Upper lobe of left lung (tissue), 4 donors: ENCODE data around the gene ERP27.

Source experiments
- EP300 ChIP-seq, 4 donors: sonication (generic); formaldehyde crosslinking; IDR thresholded peaks; one replicate each; pipeline ENCODE4 v1.5.1; 2017; ENCODE audit warnings: antibody characterized with exemption in 4 of 4, control low read depth in 2 of 4
- POLR2A ChIP-seq, 4 donors: fragments of 450-650 bp; IDR thresholded peaks; one replicate each; pipeline ENCODE4 v1.5.1; 2016 to 2017; ENCODE audit warnings: antibody characterized with exemption in 4 of 4, mild to moderate bottlenecking in 2 of 4
- POLR2AphosphoS5 ChIP-seq, 2 donors: sonication (generic); formaldehyde crosslinking; IDR thresholded peaks; one replicate each; pipeline ENCODE4 v1.5.1; 2017; ENCODE audit warnings: antibody characterized with exemption in 2 of 2
- TF ChIP-seq, protein P1 (sequence below), 6 experiments: fragments of 450-650 bp in 4 of 6; fragments of 200-600 bp in 2 of 6; sonication (generic) in 2 of 6; IDR thresholded peaks; one replicate each; pipeline ENCODE4 v1.5.1; 2016 to 2019; ENCODE audit warnings: antibody characterized with exemption in 6 of 6

DNA sequence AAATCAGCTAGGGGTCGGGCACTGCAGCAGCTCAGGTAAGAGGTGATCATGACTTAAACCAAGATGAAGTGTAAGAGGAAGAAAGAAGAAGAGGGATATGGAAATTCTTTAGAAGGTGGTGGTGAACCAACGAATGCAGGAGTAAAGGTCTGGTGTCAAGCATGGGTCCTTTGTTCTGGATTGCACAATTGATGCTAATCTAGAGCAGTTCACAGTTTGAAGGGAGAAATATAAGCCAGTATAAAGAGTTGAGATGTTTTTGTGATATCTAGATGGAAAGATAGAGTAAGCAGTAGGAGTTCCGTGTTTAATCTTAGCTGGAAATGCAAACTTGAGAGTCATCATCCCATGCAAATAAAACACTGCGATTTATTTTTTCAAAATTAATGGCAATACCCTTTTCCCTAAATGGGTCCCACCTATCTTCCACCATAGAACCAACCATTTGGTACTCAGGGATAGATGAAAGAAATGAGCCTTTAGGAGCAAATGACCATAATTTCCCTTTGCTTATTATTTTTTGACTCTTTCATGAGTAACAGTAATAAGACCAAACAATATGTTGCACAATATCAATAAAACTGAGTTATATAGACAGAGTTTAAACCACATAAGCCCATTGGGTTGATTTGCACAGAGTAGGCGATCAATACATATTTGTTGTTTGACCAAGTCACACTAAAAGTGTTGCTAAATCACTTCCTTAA is 37.7 kb downstream of the ERP27 start:
- TF ChIP-seq, protein P1, sequence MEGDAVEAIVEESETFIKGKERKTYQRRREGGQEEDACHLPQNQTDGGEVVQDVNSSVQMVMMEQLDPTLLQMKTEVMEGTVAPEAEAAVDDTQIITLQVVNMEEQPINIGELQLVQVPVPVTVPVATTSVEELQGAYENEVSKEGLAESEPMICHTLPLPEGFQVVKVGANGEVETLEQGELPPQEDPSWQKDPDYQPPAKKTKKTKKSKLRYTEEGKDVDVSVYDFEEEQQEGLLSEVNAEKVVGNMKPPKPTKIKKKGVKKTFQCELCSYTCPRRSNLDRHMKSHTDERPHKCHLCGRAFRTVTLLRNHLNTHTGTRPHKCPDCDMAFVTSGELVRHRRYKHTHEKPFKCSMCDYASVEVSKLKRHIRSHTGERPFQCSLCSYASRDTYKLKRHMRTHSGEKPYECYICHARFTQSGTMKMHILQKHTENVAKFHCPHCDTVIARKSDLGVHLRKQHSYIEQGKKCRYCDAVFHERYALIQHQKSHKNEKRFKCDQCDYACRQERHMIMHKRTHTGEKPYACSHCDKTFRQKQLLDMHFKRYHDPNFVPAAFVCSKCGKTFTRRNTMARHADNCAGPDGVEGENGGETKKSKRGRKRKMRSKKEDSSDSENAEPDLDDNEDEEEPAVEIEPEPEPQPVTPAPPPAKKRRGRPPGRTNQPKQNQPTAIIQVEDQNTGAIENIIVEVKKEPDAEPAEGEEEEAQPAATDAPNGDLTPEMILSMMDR (IDR thresholded peaks at IDR 0.05): no peak
- TF ChIP-seq POLR2A (IDR thresholded peaks at IDR 0.05) (no peak), EP300 (IDR thresholded peaks at IDR 0.05) (no peak), POLR2AphosphoS5 (IDR thresholded peaks at IDR 0.05) (no peak)
